Body of pancreas (tissue), 4 donors: Measurements from ENCODE around the gene TMC1.

Experiments
- POLR2A ChIP-seq, 3 donors: fragments of 450-650 bp; IDR thresholded peaks; one replicate each; pipeline ENCODE4 v1.6.1; 2016; ENCODE audit warnings: antibody characterized with exemption in 3 of 3, mild to moderate bottlenecking in 2 of 3
- TF ChIP-seq, protein P1 (sequence below), 7 experiments: fragments of 450-650 bp in 4 of 7; fragments of 200-600 bp in 3 of 7; sonication (generic) in 3 of 7; IDR thresholded peaks; one replicate each; pipeline ENCODE4 v1.5.1; 2016 to 2019; ENCODE audit warnings: antibody characterized with exemption in 7 of 7

DNA sequence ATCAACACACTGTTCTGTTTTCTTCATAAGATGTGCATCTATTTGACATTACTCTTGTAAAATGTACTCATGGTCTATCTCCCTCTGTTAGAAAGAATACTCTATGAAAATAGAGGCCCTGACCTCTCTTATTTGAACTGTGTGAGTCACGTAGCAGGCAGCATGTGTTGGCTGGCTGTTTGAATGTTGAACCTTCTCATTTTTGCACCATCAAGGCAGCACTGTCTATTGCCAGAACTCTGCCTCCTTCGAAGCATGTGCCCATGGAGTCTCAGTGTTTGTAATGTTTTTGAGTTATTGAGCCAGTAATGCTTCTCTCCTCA, 287.0 kb downstream of the TMC1 start:
- TF ChIP-seq, protein P1, sequence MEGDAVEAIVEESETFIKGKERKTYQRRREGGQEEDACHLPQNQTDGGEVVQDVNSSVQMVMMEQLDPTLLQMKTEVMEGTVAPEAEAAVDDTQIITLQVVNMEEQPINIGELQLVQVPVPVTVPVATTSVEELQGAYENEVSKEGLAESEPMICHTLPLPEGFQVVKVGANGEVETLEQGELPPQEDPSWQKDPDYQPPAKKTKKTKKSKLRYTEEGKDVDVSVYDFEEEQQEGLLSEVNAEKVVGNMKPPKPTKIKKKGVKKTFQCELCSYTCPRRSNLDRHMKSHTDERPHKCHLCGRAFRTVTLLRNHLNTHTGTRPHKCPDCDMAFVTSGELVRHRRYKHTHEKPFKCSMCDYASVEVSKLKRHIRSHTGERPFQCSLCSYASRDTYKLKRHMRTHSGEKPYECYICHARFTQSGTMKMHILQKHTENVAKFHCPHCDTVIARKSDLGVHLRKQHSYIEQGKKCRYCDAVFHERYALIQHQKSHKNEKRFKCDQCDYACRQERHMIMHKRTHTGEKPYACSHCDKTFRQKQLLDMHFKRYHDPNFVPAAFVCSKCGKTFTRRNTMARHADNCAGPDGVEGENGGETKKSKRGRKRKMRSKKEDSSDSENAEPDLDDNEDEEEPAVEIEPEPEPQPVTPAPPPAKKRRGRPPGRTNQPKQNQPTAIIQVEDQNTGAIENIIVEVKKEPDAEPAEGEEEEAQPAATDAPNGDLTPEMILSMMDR (IDR thresholded peaks at IDR 0.05), result no peak
- TF ChIP-seq POLR2A (IDR thresholded peaks at IDR 0.05), result no peak
